ENCODE results near the gene KCNJ12.

DNA sequence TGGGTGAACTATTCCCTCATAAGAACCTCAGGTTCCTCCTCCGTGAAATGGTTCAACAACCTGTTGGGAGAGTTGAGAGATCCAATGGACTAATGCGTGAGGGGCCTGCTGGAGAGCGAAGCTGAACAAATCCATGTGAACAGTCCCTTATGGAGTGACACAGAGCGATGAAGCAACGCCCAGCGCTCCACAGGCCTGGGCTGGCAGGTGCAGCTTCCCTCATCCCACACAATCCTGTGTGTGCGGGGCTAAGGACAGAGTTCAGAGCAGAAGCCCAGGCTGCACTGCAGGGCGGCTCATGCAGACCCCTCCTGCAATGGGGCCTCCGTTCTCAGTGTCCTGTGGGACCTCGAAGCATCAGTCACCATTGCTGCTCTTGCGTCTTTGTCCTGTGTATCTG, 90.4 kb downstream of the KCNJ12 start:
- TF ChIP-seq, protein P1, sequence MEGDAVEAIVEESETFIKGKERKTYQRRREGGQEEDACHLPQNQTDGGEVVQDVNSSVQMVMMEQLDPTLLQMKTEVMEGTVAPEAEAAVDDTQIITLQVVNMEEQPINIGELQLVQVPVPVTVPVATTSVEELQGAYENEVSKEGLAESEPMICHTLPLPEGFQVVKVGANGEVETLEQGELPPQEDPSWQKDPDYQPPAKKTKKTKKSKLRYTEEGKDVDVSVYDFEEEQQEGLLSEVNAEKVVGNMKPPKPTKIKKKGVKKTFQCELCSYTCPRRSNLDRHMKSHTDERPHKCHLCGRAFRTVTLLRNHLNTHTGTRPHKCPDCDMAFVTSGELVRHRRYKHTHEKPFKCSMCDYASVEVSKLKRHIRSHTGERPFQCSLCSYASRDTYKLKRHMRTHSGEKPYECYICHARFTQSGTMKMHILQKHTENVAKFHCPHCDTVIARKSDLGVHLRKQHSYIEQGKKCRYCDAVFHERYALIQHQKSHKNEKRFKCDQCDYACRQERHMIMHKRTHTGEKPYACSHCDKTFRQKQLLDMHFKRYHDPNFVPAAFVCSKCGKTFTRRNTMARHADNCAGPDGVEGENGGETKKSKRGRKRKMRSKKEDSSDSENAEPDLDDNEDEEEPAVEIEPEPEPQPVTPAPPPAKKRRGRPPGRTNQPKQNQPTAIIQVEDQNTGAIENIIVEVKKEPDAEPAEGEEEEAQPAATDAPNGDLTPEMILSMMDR (IDR thresholded peaks at IDR 0.05) = no peak
- no peak for TF ChIP-seq POLR2A (IDR thresholded peaks at IDR 0.05)
- no peak for TF ChIP-seq POLR2AphosphoS5 (IDR thresholded peaks at IDR 0.05; ENCODE audit: insufficient read depth in 1 of 2, low read depth in 1 of 2)
